Stimulated activated CD8-positive, alpha-beta memory T cell treated with anti-CD3 and anti-CD28 coated beads, Interleukin-7, amount 100 ng/mL, for 1 hour (primary cell): Measurements from ENCODE around the gene RHPN2.
"Not testable (repeated sequence)": the region's sequence is repeated elsewhere in the genome, so short reads cannot be mapped to it uniquely, and the experiment has no call there.

Source experiments
- DNase-seq, 2 donors: peaks; one replicate each; pipeline ENCODE4 v3.0.0-alpha.2; 2020; ENCODE audit warnings: low read depth in 2 of 2

Gene RHPN2

DNA sequence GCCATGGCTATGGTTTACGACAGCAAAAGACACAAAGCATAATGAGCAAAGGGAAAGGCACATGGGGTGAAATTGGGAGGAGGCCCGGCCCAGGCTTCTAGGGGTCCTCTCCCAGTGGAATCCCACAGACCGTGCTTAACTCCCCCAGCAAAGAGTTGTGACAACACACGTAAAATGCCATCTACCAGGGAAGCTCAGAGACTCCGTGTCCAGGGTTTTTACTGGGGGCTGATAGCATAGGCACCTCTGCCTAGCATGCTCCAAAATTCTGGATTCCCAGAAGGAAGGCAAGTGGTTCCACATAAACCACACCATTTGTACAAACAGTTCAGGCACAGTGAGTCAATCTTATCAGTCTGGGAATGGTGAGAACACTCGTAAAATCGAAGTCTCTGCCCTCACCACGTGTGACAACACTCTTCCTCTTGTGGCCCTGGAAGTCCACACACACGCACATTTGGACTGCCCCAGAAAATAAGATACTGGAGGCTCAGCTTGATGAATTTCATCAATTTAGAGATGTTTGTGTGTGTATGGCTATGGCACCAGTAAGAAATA is 34.9 kb downstream of the RHPN2 start:
- no peak for DNase-seq

GRCh38 chr19:33026602-33027001 is 38.1 kb downstream of the RHPN2 start:
- not testable (repeated sequence) for DNase-seq

DNA sequence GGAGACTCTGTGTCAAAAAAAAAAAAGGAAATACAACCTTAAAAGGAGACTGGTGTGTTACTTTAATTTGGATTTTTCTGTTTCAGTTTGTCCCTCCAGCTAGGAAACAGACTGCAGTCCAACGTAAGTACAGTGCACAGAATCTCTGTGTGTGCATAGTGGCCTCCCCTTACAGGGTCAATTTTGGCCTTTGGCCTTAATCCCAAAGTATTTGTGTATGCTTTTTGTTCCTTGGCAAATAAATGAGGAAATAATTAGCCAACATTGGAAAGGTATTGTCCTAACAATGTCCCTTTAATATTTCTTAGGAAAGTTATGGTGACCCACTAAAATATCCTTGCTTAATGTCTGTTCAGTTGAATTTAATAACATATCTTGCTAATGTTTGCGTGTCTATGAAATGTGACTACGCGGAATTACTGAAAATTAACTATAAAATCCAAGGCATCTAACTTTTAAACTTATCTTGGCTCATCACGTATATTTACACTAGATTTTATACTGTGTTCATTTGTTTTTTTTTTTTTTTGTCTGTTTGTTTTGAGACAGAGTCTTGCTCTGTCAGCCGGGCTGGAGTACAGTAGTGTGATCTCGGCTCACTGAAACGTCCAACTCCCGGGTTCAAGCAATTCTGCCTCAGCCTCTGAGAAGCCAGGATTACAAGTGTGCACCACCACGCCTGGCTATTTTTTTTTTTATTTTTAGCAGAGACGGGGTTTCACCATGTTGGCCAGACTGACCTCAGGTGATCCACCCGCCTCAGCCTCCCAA is 39.0 kb downstream of the RHPN2 start:
- DNase-seq = not testable (repeated sequence)

DNA sequence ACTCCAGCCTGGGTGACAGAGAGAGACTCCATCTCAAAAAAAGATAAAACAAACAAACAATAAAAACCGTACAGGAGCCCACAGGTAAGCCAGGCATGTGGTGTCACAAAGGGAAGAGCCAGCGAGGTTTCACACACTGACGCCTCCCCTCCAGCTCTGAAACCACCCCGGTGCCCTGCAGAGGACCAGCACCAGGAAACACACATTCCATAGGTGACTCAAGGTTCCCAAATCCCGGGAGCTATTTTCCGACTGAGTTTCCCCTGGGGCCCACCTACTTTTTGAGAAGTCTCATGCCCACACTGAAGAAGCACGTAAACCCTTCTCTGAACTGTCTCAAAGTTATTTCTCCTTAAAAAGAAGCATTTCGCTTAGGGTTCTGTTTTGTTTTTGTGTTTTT is 40.3 kb downstream of the RHPN2 start:
- DNase-seq = no peak

- DNase-seq = no peak
These were observed 42.1 kb downstream of the RHPN2 start for GRCh38 chr19:33022472-33023116.

GRCh38 chr19:33010891-33011290 is 53.8 kb downstream of the RHPN2 start:
- not testable (repeated sequence) for DNase-seq

DNA sequence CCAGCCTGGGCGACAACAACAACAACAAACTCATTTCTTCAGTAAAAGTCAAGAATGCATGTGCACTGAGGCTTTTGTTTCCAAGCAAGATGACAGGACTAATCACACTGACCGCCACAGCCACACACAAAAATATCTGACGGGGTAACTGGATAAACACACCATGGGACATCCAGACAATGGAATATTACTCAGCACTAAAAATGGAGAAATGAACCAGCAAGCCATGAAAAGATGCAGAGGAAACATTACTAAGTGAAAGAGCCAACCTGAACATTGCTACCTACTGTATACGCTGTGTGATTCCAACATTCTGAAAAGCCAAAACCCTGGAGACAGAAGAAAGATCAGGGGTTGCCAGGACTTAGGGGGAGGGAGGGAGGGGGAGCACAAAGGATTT is 56.0 kb downstream of the RHPN2 start:
- DNase-seq = no peak

- DNase-seq = no peak
These were observed 59.2 kb downstream of the RHPN2 start for GRCh38 chr19:33005440-33005839.

GRCh38 chr19:33003424-33004024 is 61.2 kb downstream of the RHPN2 start:
- not testable (repeated sequence) for DNase-seq

DNA sequence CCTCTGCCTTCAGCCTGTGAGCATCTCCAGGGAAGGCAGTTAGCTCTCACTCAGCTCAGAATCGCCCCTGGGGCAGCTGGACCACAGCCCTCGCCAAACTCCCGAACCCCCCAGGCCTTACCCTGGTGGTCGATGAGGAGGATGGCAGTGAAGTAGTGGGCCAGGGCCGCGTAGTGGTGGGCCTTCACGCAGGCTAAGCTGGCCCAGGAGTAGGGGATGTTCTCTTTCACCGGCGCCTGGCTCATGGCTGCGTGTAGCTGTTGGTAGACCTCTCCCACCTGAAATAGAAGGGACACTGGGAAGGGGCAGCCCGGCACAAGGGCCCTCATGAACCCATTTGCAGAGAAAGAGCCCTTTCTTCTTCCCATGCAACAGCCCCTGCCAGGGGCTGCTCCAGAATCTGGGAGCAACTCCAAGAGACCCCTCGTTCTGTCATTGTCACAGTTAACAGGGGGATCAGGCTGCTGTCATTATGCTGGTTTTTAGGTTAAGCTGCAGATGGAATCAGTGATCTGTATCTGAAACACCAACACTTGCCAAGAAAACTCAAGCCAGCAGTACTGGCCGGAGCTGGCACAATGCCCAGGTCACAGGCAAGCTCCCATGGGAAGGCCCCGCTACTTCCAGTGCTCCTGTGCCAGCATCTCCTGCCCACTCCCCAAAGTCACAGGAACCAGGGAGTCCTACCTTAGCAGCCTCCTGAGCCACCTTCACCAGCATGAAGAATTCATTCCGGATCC is 62.4 kb downstream of the RHPN2 start:
- not testable (repeated sequence) for DNase-seq

DNA sequence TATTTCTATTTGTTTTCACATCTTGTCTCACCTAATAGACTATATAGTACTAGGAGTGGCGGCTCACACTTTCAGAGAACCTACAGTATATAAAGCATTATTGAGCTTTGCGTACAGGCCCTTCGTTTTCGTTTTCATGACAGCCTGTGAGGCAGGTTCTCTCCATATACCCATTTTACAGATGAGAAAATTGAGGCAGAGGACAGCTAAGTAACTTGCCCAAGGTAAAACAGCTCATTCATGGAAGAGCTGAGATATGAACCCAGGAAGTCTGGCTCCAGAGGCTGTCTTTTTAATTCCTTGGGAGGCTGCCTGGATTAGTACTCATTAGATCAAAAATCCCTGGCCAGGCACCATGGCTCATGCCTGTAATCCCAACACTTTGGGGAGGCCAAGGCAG is 63.8 kb downstream of the RHPN2 start:
- DNase-seq = no peak

DNA sequence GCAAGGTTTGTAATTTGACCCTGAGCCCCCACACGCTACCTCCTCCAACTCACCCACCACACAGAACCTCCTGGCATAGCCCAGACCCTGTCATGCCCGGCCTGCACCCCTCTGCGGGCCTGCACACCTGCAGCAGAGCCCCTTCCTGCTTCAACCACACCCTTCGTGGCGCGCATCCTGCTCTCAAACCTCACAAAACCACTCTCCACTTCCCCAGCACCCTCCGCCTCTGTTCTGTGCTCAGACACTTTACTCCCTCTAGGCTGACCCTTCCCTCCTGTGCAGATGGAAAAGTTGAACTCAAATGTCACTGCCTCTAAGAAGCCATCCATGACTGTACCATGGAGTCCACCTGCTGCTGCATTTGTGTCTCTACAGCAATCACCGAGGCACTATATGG is 64.2 kb downstream of the RHPN2 start:
- DNase-seq = no peak

DNA sequence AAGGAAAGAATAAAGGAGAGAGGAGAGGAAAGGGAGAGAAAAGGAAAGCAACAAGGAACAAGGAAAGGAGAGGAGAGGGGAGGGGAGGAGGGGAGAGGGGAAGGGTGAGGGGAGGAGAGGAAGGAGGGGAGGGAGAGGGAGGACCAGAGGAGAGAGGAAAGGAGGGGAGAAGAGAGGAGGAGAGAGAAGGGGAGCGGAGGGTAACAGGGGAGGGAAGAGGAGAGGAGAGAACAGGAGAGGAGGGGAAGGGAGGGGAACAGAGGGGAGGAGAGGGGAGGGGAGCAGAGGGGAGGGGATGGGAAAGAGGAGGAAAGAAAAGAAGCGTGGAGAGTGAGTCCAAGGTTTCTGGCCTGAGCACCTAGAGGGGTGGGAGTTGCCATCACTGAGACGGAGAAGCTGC is 66.0 kb downstream of the RHPN2 start:
- DNase-seq = no peak

DNA sequence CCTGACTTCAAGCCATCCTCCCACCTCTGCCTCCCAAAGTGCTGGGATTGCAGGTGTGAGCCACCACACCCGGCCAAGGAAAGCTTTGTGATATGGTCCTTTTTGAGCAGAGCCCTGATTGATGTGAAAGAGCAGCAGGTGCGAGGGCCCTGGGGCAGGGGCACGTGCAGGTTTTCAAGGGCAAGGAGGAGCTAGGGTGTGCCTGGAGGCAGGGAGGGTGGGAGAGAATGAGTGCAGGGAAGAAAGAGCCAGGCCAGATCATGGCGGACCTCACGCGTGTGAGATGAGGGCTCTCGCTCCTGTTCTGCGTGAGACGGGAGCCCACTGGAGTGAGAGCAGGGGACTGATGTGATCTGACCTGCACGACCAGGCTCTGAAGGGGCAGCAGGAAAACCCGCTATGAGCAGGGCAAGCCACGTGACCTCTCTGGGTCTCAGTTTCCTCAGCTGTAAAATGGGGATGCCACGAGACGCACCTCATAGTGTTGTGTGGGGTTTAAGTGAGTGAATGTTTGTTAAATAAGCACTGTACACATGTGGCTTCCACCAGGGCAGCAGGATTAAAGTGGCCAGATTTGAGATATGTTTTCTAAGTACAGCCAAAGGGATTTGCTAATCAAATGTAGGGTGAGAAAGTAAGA is 66.9 kb downstream of the RHPN2 start:
- no peak for DNase-seq

DNA sequence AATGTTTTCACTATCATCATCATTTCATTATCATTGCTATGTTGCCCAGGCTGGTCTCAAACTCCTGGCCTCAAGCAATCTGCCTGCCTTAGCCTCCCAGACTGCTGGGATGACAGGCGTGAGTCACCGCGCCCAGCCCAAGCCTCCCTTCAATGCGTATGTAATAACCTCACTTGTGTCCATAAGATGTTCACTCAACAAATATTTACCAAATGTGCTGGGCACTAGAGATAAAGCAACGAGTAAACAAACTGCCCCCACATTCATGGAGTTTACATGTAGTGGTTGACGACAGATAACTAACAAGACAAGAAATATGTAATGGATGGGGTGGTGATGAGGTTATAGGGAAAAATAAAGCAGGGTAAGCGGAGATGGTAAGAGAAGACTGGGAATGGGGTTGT is 67.6 kb downstream of the RHPN2 start:
- not testable (repeated sequence) for DNase-seq

DNA sequence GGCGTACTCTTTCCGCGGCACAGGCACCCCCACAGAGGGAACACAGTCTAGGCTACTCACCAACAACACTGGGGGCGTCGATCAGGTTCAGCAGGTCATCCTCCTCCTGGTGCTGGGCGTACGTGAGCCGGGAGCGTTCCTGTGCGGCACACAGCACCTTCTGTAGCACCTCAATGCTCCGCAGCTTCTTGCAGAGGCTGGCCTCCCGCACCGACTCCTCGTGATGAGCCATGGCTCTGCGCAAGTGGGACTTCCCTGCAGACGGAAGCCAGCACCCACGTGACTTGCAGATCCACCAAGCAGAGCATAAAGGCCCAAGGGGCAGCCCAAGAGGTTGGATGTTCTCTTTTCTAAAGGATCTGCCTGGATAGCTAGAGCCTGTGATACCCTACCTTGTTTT is 68.7 kb downstream of the RHPN2 start:
- DNase-seq = not testable (repeated sequence)

- no peak for DNase-seq
These were observed 76.0 kb downstream of the RHPN2 start for GRCh38 chr19:32988724-32989123.

DNA sequence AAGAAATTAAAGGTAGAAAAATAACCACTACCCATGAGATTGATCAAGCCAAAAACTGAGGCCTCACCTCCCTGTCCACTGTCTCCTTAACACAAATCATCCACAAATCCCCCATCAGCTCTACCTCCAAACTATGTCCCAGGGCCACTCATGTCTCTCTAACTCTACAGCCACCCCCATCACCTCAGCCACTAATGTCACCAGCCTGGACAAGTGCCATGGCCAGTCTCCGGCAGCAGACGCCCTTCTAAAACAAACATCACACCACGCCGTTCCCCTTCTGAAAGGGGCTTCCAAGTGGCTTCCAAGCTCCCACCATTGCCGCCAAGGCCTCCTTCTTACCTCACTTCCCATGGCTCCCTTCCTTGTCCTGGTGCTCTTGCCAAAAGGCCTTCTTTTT is 76.4 kb downstream of the RHPN2 start:
- DNase-seq = not testable (repeated sequence)

DNA sequence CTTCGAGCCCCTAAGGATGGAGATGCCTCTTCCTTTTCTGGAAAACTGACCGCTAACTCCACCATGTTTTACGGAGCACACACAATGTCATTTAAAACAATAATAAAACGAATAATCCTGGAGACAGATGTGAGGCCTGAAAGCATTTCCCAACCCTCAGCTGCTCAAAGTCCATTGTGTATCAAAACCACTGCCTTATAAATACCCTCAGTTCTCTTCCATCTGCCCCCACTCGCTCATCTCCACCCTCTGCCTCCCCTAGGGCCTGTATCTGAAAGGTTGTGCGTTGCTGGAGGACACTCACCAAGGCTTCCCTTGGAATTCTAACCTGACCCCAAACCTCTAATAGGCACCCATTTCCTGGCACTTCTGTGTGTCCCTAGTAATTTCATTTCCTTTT is 82.2 kb downstream of the RHPN2 start:
- not testable (repeated sequence) for DNase-seq

DNA sequence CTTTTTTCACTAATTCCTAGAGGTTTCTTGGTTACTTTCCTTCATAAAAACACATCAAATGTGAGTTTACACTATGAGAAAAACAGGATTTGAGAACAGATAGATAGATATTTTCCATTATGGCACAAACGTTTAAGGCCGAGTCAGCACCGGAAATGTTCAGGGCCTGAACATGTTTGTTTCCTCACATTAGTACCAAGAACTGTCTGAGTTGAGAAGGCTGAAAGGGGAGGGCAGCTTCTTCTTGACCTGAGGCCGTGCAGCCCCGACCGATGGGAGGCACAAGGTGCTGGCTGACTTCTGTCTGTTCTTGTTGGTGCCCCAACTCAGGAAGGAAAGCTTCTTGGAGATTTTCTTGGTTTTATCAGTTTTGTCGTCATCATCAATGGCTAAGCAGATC is 84.9 kb downstream of the RHPN2 start:
- not testable (repeated sequence) for DNase-seq

GRCh38 chr19:32977813-32978212 is 86.9 kb downstream of the RHPN2 start:
- DNase-seq = not testable (repeated sequence)
